OCI-LY1 (cell line): ENCODE measurements around the gene ST6GALNAC2.

Experiments used
- H2AFZ ChIP-seq: fragments of 200-600 bp; sonication (generic), shearing (Covaris generic); 2 replicates; pipeline ENCODE4 v1.6.0; 2014; ENCODE audit warnings: antibody characterized with exemption, mild to moderate bottlenecking, low read length
- H3F3A ChIP-seq: fragments of 200-600 bp; sonication (generic), shearing (Covaris generic); 2 replicates; pipeline ENCODE4 v1.6.0; 2014; ENCODE audit warnings: mild to moderate bottlenecking, antibody characterized with exemption, low read length, moderate library complexity; ENCODE audit not compliant: insufficient read depth
- H3K27ac ChIP-seq: fragments of 200-600 bp; sonication (generic); 2 replicates; pipeline ENCODE4 v1.5.1; 2014; ENCODE audit warnings: low read length, mixed run types, mild to moderate bottlenecking, low read depth; ENCODE audit not compliant: poor library complexity, severe bottlenecking
- H3K27me3 ChIP-seq: fragments of 200-600 bp; sonication (generic); 2 replicates; pipeline ENCODE4 v1.6.0; 2014; ENCODE audit warnings: antibody characterized with exemption, mild to moderate bottlenecking, low read length, moderate library complexity; ENCODE audit not compliant: insufficient read depth
- H3K36me3 ChIP-seq: fragments of 200-600 bp; sonication (generic); 2 replicates; pipeline ENCODE4 v1.6.1; 2014; ENCODE audit warnings: mild to moderate bottlenecking, antibody characterized with exemption, low read length, moderate library complexity, mixed read lengths; ENCODE audit not compliant: insufficient read depth
- H3K4me1 ChIP-seq: fragments of 200-600 bp; sonication (generic); 2 replicates; pipeline ENCODE4 v1.5.1; 2014; ENCODE audit warnings: mild to moderate bottlenecking, low read length, moderate library complexity; ENCODE audit not compliant: insufficient read depth, severe bottlenecking
- H3K4me2 ChIP-seq: fragments of 200-600 bp; sonication (generic), shearing (Covaris generic); 2 replicates; pipeline ENCODE4 v1.6.1; 2014; ENCODE audit warnings: low read length
- H3K4me3 ChIP-seq: fragments of 200-600 bp; sonication (generic); 2 replicates; pipeline ENCODE4 v1.5.1; 2014; ENCODE audit warnings: low read length, low read depth, mild to moderate bottlenecking, mixed read lengths; ENCODE audit not compliant: poor library complexity, severe bottlenecking
- H3K79me2 ChIP-seq: fragments of 200-600 bp; shearing (Covaris generic); 2 replicates; pipeline ENCODE4 v1.6.1; 2016; ENCODE audit warnings: mixed run types, low read length, mixed read lengths; ENCODE audit not compliant: insufficient read depth
- H3K9ac ChIP-seq: fragments of 200-600 bp; sonication (generic), shearing (Covaris generic); 2 replicates; pipeline ENCODE4 v1.6.1; 2014; ENCODE audit warnings: mild to moderate bottlenecking, low read length, mixed read lengths
- H3K9me2 ChIP-seq: fragments of 200-600 bp; sonication (generic), shearing (Covaris generic); 2 replicates; pipeline ENCODE4 v1.6.1; 2014; ENCODE audit warnings: low read depth, mild to moderate bottlenecking, low read length, mixed read lengths
- H3K9me3 ChIP-seq: fragments of 200-600 bp; shearing (Covaris generic); 2 replicates; pipeline ENCODE4 v1.6.1; 2014; ENCODE audit warnings: low read length, mixed read lengths
- H4K20me1 ChIP-seq: fragments of 200-600 bp; sonication (generic), shearing (Covaris generic); 2 replicates; pipeline ENCODE4 v1.6.0; 2016; ENCODE audit warnings: mild to moderate bottlenecking, low read length; ENCODE audit not compliant: insufficient read depth
- EZH2 ChIP-seq: fragments of 200-600 bp; sonication (generic), shearing (Covaris generic); IDR thresholded peaks from 2 replicates; pipeline ENCODE4 v1.8.0; 2017; ENCODE audit warnings: borderline replicate concordance, mixed run types, mild to moderate bottlenecking, antibody characterized with exemption, low read length, moderate library complexity, mixed read lengths
- TF ChIP-seq, protein P1 (sequence below): fragments of 200-600 bp; sonication (generic), shearing (Covaris generic); IDR thresholded peaks from 2 replicates; pipeline ENCODE4 v1.5.1; 2017; ENCODE audit warnings: mild to moderate bottlenecking, antibody characterized with exemption, low read length, moderate library complexity, mixed read lengths

Gene ST6GALNAC2

DNA sequence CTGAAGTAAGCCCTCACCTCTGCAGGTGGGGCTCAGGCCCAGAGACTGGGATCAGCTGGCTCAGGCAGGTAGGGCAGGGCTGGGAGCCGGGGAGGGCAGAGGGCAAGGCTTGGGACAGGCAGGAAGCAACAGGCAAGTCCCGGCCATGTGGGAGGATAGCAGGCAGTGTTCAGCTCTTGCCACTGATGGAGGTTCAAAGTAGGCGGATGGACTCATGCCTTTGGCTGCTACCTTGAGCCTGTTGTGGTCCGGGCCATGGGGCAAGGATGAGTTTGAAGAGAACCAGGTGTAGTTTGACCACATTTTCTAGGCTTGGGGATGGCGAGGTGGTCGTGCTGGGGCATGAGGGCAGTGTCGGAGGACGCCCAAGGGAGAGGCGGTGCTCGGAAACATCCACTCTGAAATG is 43.1 kb downstream of the ST6GALNAC2 start:
- H3K4me1 ChIP-seq, result no peaks in the 10 kb centered on the region
- H3K9me3 ChIP-seq, result no peaks in the 10 kb centered on the region
- H4K20me1 ChIP-seq, result no peaks in the 10 kb centered on the region
- H3K36me3 ChIP-seq, result no peaks in the 10 kb centered on the region
- no peaks in the 10 kb centered on the region for H3K9me2 ChIP-seq
- no peak overlapping the region for H3K4me3 ChIP-seq
- no peak overlapping the region for H2AFZ ChIP-seq
- H3F3A ChIP-seq, result no peaks in the 10 kb centered on the region
- no peak overlapping the region for H3K9ac ChIP-seq
- TF ChIP-seq, protein P1, sequence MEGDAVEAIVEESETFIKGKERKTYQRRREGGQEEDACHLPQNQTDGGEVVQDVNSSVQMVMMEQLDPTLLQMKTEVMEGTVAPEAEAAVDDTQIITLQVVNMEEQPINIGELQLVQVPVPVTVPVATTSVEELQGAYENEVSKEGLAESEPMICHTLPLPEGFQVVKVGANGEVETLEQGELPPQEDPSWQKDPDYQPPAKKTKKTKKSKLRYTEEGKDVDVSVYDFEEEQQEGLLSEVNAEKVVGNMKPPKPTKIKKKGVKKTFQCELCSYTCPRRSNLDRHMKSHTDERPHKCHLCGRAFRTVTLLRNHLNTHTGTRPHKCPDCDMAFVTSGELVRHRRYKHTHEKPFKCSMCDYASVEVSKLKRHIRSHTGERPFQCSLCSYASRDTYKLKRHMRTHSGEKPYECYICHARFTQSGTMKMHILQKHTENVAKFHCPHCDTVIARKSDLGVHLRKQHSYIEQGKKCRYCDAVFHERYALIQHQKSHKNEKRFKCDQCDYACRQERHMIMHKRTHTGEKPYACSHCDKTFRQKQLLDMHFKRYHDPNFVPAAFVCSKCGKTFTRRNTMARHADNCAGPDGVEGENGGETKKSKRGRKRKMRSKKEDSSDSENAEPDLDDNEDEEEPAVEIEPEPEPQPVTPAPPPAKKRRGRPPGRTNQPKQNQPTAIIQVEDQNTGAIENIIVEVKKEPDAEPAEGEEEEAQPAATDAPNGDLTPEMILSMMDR, result no peak
- no peak for TF ChIP-seq EZH2
- no peaks in the 10 kb centered on the region for H3K79me2 ChIP-seq
- no peak overlapping the region for H3K4me2 ChIP-seq
- H3K27ac ChIP-seq, result no peak overlapping the region
- H3K27me3 ChIP-seq, result peaks cover 5% of the 10 kb centered on the region

DNA sequence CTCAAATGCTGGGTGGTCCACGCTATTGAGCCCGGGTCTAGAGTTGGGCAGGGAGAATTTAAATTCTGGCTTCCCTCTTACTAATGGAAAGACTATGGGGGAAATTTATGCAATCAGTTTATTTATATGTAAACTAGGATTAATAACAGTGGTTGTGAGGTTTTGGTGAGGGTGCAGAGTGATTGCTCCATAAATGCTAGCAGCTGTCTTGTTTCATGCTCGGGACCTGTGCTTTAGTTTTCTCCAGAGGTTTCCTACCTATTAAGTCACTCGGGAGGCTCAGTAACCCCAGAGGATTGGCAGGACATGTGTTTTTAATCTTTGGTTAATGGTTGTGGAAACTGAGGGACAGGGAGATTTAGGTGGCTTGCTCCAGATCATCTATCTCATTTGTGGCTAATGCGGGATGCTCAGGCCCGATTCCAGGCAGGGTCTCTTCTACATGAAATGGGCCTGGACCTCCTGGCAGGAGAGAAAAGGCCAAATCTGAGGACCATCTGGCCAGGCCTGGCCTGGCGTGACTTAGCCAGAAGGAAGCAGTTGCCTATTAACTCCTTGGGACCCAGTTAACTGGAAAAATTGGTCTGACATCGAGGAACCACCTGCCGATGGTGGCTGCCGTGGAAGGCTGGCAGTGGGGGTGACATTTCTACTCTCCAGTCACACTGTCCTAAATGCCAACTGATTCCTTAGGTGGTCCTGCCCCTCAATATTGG is 43.8 kb downstream of the ST6GALNAC2 start:
- Histone ChIP-seq H3K9ac (no peak overlapping the region), H3K27me3 (peaks cover 5% of the 10 kb centered on the region), H3K9me2 (no peaks in the 10 kb centered on the region), H3K4me3 (no peak overlapping the region), H3K4me2 (no peak overlapping the region), H3F3A (no peaks in the 10 kb centered on the region), H3K4me1 (no peaks in the 10 kb centered on the region), H3K36me3 (no peaks in the 10 kb centered on the region), H2AFZ (no peak overlapping the region), H3K9me3 (no peaks in the 10 kb centered on the region), H4K20me1 (no peaks in the 10 kb centered on the region), H3K27ac (no peak overlapping the region), H3K79me2 (no peaks in the 10 kb centered on the region)
- TF ChIP-seq EZH2, result no peak
- TF ChIP-seq, protein P1, result no peak

DNA sequence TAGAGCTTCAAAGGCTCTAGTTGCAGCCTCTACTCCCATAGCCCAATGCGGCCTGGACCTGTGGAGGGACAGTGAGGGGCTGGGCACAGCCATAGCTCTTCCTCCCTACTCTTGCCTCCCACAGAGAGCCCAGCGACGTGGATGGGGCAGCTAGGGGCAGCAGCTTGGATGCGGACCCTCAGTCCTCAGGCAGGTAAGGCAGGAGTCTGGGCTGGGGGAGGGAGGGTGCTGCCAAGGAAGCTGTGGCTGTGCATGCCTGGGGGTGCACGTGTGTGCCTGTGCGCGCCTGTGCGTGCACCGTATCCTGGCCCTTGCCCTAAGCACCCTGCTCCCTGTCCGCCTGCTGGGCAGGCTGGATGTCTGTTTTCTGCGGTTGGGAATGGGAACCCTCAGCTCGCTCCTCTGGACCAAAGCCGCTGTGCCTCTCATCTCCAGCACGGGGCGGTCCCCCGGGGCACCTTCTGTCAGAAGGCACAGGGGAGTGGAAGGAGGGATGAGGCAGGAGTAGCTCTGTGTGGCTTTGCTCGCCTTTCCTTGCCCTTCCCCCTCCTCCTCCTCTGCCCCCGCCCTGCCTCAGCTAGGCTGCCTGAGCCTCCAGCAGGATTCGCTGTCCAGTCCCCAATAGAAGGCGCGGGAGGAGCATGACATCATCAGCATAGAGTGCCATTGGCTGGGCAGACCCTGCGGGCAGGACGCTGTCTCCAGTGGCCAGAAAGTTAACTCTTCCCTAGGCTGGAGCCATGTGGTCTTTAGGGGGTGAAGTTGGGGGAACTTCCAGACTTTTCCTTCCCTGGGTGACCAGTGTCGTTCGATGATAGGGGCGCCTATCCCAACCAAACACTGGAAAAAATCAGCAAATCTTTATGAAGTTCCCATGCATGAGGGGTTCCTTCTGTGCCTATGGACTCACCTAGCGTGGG is 45.0 kb downstream of the ST6GALNAC2 start:
- Histone ChIP-seq H3K36me3 (no peaks in the 10 kb centered on the region), H3K4me2 (no peak overlapping the region), H3K9me2 (no peaks in the 10 kb centered on the region), H3K4me1 (no peaks in the 10 kb centered on the region), H4K20me1 (no peaks in the 10 kb centered on the region), H3K79me2 (no peaks in the 10 kb centered on the region), H3K9me3 (no peaks in the 10 kb centered on the region), H3F3A (no peaks in the 10 kb centered on the region), H2AFZ (no peak overlapping the region), H3K27ac (no peak overlapping the region), H3K27me3 (peaks cover 5% of the 10 kb centered on the region), H3K4me3 (no peak overlapping the region), H3K9ac (no peak overlapping the region)
- TF ChIP-seq, protein P1, result no peak
- no peak for TF ChIP-seq EZH2
